Ishikawa (cell line): ENCODE data around the gene TMEM101.

Source experiments
- EP300 ChIP-seq: IDR thresholded peaks from 2 replicates; pipeline ENCODE4 v1.6.1; 2012; ENCODE audit warnings: borderline replicate concordance
- MAX ChIP-seq: IDR thresholded peaks from 2 replicates; pipeline ENCODE4 v1.6.1; 2012
- RAD21 ChIP-seq: IDR thresholded peaks from 2 replicates; pipeline ENCODE4 v1.6.1; 2012; ENCODE audit warnings: low read depth
- TAF1 ChIP-seq: IDR thresholded peaks from 2 replicates; pipeline ENCODE4 v1.6.1; 2012; ENCODE audit warnings: low read depth, mild to moderate bottlenecking

- no peak for TF ChIP-seq RAD21
- no peak for TF ChIP-seq TAF1
- TF ChIP-seq EP300 = no peak
- TF ChIP-seq MAX = no peak
These were observed 7.2 kb downstream of the TMEM101 start for GRCh38 chr17:44007346-44008204.
